GM12891 (cell line): ENCODE measurements around the gene ICAM4.
"Not testable (repeated sequence)": the region's sequence is repeated elsewhere in the genome, so short reads cannot be mapped to it uniquely, and the experiment has no call there.

ENCODE experiments used
- DNase-seq: peaks from one replicate; pipeline ENCODE4 v3.0.0; 2011; ENCODE audit warnings: low spot score; ENCODE audit not compliant: insufficient read length
- FAIRE-seq: peaks from 2 replicates; lab custom pipeline; 2011; peaks lifted over from hg19 to GRCh38; lab: Jason Lieb, UNC
- PAX5 ChIP-seq: IDR thresholded peaks from 2 replicates; pipeline ENCODE4 v1.6.1; 2011; ENCODE audit warnings: low read length, moderate library complexity, mild to moderate bottlenecking; ENCODE audit not compliant: insufficient read depth, severe bottlenecking
- POLR2A ChIP-seq: IDR thresholded peaks from 2 replicates; pipeline ENCODE4 v1.6.1; 2011; ENCODE audit warnings: low read depth, low read length, control low read depth
- POLR2AphosphoS5 ChIP-seq: IDR thresholded peaks from 2 replicates; pipeline ENCODE4 v1.6.1; 2011; ENCODE audit warnings: low read depth, low read length, control low read depth
- POU2F2 ChIP-seq: IDR thresholded peaks from 2 replicates; pipeline ENCODE4 v1.6.1; 2011; ENCODE audit warnings: low read depth, mild to moderate bottlenecking, control low read depth, low read length, moderate library complexity
- SPI1 ChIP-seq: IDR thresholded peaks from 2 replicates; pipeline ENCODE4 v1.6.1; 2011; ENCODE audit warnings: low read depth, low read length, control low read depth
- TAF1 ChIP-seq: IDR thresholded peaks from 2 replicates; pipeline ENCODE4 v1.6.1; 2011; ENCODE audit warnings: low read depth, low read length, control low read depth

ICAM4 gene

GRCh38 chr19:10278935-10279334 lies 7.8 kb upstream of the ICAM4 start:
- TF ChIP-seq POLR2A, result no peak; the same call in 1 of the 2 replicates
- no peak for TF ChIP-seq PAX5
- no peak for TF ChIP-seq POU2F2
- no peak for TF ChIP-seq SPI1
- peak; percentile 50; the same call in 1 of the 2 replicates for TF ChIP-seq POLR2AphosphoS5
- no peak for DNase-seq
- FAIRE-seq, result no peak

DNA sequence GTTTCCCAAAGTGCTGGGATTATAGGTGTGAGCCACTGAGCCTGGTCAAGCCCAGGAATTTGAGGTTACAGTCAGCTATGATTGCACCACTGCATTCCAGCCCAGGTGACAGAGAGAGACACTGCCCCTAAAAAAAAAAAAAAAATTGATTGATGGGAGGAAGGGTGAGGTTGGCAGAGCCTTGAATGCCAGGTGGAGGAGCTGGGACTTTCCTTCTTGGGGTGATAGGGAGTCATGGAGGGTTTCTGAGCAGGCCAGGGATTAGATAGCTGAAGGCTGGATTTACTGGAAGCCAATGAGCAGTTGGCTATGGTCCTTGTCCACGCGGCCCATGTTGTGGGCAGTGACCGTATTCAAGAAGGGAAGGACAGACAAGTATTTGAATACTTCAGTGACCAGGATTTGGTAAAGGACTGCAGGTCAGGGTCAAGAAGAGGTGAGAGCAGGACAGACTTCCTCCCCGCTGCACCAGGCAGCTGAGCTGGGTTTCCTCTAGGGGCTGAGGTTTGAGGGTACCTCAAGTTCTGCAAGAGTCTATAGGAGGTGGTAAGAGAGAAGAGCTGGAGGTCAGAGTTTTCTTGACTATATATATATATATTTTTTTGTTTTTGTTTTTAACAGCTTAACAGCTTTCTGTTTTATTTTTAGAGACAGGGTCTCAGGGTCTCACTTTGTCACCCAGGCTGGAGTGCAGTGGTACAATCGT lies 6.9 kb upstream of the ICAM4 start:
- TF ChIP-seq POLR2A (no peak), POU2F2 (no peak), PAX5 (no peak), SPI1 (no peak), TAF1 (no peak), POLR2AphosphoS5 (no peak)
- DNase-seq (no peak), FAIRE-seq (peak; percentile 9)

GRCh38 chr19:10282043-10282442 lies 4.7 kb upstream of the ICAM4 start:
- DNase-seq, FAIRE-seq: not testable (repeated sequence)

GRCh38 chr19:10283301-10284064 lies 3.3 kb upstream of the ICAM4 start:
- no peak for TF ChIP-seq TAF1
- no peak; the same call in 1 of the 2 replicates for TF ChIP-seq POLR2AphosphoS5
- no peak for TF ChIP-seq POU2F2
- TF ChIP-seq POLR2A, result peak; percentile 24
- FAIRE-seq (no peak), DNase-seq (no peak)

GRCh38 chr19:10284065-10284959 lies 2.4 kb upstream of the ICAM4 start:
- peak; percentile 38; the same call in 1 of the 2 replicates for TF ChIP-seq POLR2AphosphoS5
- no peak for TF ChIP-seq SPI1
- TF ChIP-seq POLR2A, result no peak; the same call in 1 of the 2 replicates
- TF ChIP-seq PAX5, result no peak
- FAIRE-seq, result no peak
- no peak for DNase-seq

DNA sequence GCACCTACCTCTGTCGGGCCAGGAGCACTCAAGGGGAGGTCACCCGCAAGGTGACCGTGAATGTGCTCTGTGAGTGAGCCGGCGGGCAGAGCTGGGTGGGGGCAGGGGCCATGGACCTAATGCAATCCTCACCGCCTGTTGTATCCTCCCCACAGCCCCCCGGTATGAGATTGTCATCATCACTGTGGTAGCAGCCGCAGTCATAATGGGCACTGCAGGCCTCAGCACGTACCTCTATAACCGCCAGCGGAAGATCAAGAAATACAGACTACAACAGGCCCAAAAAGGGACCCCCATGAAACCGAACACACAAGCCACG lies 1.8 kb upstream of the ICAM4 start:
- no peak for DNase-seq
- TF ChIP-seq PAX5, result no peak
- no peak for TF ChIP-seq SPI1
- TF ChIP-seq POLR2AphosphoS5, result no peak
- no peak for TF ChIP-seq POLR2A
- TF ChIP-seq TAF1, result no peak
- no peak for TF ChIP-seq POU2F2
- no peak for FAIRE-seq

DNA sequence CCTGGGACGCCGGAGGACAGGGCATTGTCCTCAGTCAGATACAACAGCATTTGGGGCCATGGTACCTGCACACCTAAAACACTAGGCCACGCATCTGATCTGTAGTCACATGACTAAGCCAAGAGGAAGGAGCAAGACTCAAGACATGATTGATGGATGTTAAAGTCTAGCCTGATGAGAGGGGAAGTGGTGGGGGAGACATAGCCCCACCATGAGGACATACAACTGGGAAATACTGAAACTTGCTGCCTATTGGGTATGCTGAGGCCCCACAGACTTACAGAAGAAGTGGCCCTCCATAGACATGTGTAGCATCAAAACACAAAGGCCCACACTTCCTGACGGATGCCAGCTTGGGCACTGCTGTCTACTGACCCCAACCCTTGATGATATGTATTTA lies 1.4 kb upstream of the ICAM4 start:
- no peak for TF ChIP-seq TAF1
- no peak for TF ChIP-seq PAX5
- peak; percentile 45 for TF ChIP-seq SPI1
- peak; percentile 62 for TF ChIP-seq POLR2A
- no peak for TF ChIP-seq POU2F2
- peak; percentile 34 for TF ChIP-seq POLR2AphosphoS5
- DNase-seq (no peak), FAIRE-seq (no peak)

GRCh38 chr19:10288662-10289166 lies 2.0 kb downstream of the ICAM4 start:
- no peak for TF ChIP-seq SPI1
- TF ChIP-seq TAF1, result no peak
- no peak for TF ChIP-seq PAX5
- TF ChIP-seq POLR2A, result no peak
- TF ChIP-seq POLR2AphosphoS5, result no peak
- no peak for TF ChIP-seq POU2F2
- DNase-seq, result no peak
- peak; percentile 91 for FAIRE-seq

DNA sequence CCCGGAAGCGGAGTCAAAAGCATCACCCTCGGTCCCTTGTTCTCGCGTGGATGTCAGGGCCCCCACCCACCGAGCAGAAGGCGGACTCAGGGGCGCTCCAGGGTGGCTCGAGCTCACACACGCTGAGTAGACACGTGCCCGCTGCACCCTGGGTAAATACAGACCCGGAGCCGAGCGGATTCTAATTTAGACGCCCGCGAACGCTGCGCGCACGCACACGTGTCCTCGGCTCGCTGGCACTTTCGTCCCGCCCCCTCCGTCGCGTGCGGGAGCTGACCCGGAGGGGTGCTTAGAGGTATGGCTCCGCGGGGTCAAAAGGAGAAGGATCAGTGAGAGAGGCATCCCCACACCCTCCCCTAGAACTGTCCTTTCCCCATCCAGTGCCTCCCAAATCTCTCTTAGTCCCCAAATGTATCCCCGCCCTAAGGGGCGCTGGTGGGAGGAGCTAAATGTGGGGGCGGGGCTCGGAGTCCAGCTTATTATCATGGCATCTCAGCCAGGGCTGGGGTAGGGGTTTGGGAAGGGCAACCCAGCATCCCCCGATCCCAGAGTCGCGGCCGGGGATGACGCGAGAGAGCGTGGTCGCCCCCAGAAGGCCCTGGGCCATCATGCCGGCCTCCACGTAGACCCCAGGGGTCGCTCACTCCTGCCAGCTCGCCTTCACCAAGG lies 2.5 kb downstream of the ICAM4 start:
- TF ChIP-seq SPI1 (no peak), PAX5 (no peak), POLR2AphosphoS5 (no peak), TAF1 (no peak), POU2F2 (no peak), POLR2A (no peak)
- FAIRE-seq (peak; percentile 88), DNase-seq (no peak)
